ENCODE data around the gene SLC22A14. TPM values are rescaled to one million over a fixed set of nuclear protein-coding genes. Genes with fewer than 3 reads are reported as not detected.

Gene SLC22A14
- polyA plus RNA-seq, 1 donor, result 1.1 TPM

GRCh38 chr3:38346587-38347410, 64.7 kb downstream of the SLC22A14 start, which contains the start of gene XYLB:
Gene XYLB (plus strand): TSS chr3:38346785. CDS start chr3:38346869, 84 bp downstream.
- DNase-seq, result peak; percentile 77

- no peak for DNase-seq
These were observed 65.5 kb downstream of the SLC22A14 start for GRCh38 chr3:38347421-38348200.

- DNase-seq, result no peak
These were observed 66.8 kb downstream of the SLC22A14 start for GRCh38 chr3:38348903-38349302.

GRCh38 chr3:38349684-38350359, 67.7 kb downstream of the SLC22A14 start:
- no peak for DNase-seq

- DNase-seq, result no peak
These were observed 71.1 kb downstream of the SLC22A14 start for GRCh38 chr3:38353151-38353550.

GRCh38 chr3:38354588-38355330, 72.7 kb downstream of the SLC22A14 start:
- no peak for DNase-seq

GRCh38 chr3:38359038-38359437, 76.9 kb downstream of the SLC22A14 start:
- no peak for DNase-seq

GRCh38 chr3:38360345-38360744, 78.3 kb downstream of the SLC22A14 start:
- no peak for DNase-seq

- no peak for DNase-seq
These were observed 79.4 kb downstream of the SLC22A14 start for GRCh38 chr3:38361496-38361895.

GRCh38 chr3:38362825-38363224, 80.7 kb downstream of the SLC22A14 start:
- DNase-seq, result no peak

GRCh38 chr3:38364721-38365400, 82.8 kb downstream of the SLC22A14 start:
- no peak for DNase-seq

- no peak for DNase-seq
These were observed 83.5 kb downstream of the SLC22A14 start for GRCh38 chr3:38365469-38366062.

- DNase-seq, result no peak
These were observed 84.0 kb downstream of the SLC22A14 start for GRCh38 chr3:38366082-38366481.

GRCh38 chr3:38367779-38368178, 85.7 kb downstream of the SLC22A14 start:
- peak; percentile 17 for DNase-seq

Other genes starting within 250 kb of the SLC22A14 start
- gene DLEC1, start 243.1 kb upstream of the SLC22A14 start, polyA plus RNA-seq (ENCODE audit: insufficient read length), result 2.0 TPM
- gene ACAA1, start 145.2 kb upstream of the SLC22A14 start, polyA plus RNA-seq (ENCODE audit: insufficient read length), result 137 TPM
- 26.7 TPM for gene MYD88, start 143.6 kb upstream of the SLC22A14 start, polyA plus RNA-seq (ENCODE audit: insufficient read length)
- gene OXSR1, start 116.8 kb upstream of the SLC22A14 start, polyA plus RNA-seq (ENCODE audit: insufficient read length), result 54.3 TPM
- 4.4 TPM for gene SLC22A13, start 16.5 kb upstream of the SLC22A14 start, polyA plus RNA-seq (ENCODE audit: insufficient read length)
- gene XYLB, start 64.5 kb downstream of the SLC22A14 start, polyA plus RNA-seq (ENCODE audit: insufficient read length), result 16.1 TPM
- gene ACVR2B, start 171.6 kb downstream of the SLC22A14 start, polyA plus RNA-seq (ENCODE audit: insufficient read length), result 23.5 TPM
- 23.4 TPM for gene EXOG, start 214.0 kb downstream of the SLC22A14 start, polyA plus RNA-seq (ENCODE audit: insufficient read length)

Measured in left kidney (tissue), 2 donors.